Measurements from ENCODE around the gene RIMKLB. TPM values are rescaled to one million over a fixed set of nuclear protein-coding genes. Genes with fewer than 3 reads are reported as not detected.

The RIMKLB gene
- total RNA-seq, 4 donors from 2014 or later: 26.6 to 34.5 (median 29.2) TPM

DNA sequence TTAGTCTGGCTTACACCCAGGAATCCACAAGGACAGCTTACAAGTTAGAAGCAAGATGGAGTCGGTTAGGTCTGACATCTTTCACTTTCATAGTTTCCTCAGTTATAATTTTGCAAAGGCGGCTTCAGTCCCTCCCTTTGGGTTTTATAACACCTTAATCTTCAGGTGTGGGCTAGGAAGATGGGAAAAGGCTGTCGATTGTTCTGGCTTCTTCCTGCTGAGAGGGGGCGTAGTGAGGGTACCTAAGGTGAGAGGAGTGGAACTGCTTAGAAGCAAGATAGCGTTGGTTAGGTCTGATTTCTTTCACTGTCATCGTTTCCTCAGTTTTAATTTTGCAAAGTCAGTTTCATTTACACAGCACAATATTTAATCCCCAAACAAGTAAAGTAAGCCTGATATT, 134.7 kb downstream of the RIMKLB start:
- H3K27me3 ChIP-seq: peaks cover 0 to 3% (median 0%) of the 10 kb centered on the region in 4 donors
- no peak overlapping the region for H3K27ac ChIP-seq (replicated peaks in 1 of 4)
- H3K4me1 ChIP-seq: no peaks in the 10 kb centered on the region
- no peak for DNase-seq (ENCODE audit: extremely low spot score)
- TF ChIP-seq POLR2AphosphoS5 (IDR thresholded peaks at IDR 0.05): no peak
- TF ChIP-seq POLR2A (IDR thresholded peaks at IDR 0.05; ENCODE audit: low read depth): no peak
- TF ChIP-seq, protein P1, sequence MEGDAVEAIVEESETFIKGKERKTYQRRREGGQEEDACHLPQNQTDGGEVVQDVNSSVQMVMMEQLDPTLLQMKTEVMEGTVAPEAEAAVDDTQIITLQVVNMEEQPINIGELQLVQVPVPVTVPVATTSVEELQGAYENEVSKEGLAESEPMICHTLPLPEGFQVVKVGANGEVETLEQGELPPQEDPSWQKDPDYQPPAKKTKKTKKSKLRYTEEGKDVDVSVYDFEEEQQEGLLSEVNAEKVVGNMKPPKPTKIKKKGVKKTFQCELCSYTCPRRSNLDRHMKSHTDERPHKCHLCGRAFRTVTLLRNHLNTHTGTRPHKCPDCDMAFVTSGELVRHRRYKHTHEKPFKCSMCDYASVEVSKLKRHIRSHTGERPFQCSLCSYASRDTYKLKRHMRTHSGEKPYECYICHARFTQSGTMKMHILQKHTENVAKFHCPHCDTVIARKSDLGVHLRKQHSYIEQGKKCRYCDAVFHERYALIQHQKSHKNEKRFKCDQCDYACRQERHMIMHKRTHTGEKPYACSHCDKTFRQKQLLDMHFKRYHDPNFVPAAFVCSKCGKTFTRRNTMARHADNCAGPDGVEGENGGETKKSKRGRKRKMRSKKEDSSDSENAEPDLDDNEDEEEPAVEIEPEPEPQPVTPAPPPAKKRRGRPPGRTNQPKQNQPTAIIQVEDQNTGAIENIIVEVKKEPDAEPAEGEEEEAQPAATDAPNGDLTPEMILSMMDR (IDR thresholded peaks at IDR 0.05): no peak
- TF ChIP-seq EP300 (IDR thresholded peaks at IDR 0.05): no peak
- 84% methylated on average over 6 of the region's 6 CpGs for WGBS
- no peak overlapping the region for H3K4me3 ChIP-seq
- intact Hi-C loops (cut with DNase I): no loop called here
- no peaks in the 10 kb centered on the region for H3K9me3 ChIP-seq
- no peaks in the 10 kb centered on the region for H3K36me3 ChIP-seq

Other genes with a start within 250 kb of the RIMKLB start
- not detected for gene CLEC6A, start 242.0 kb upstream of the RIMKLB start, total RNA-seq
- gene CLEC4D, start 184.5 kb upstream of the RIMKLB start, total RNA-seq: 1 to 10 TPM in 1 of 4 donors, not detected in 3; 1.7 TPM
- gene CLEC4E, start 157.1 kb upstream of the RIMKLB start, total RNA-seq: 1 to 10 TPM in 2 of 4 donors, under 1 TPM in 1, not detected in 1; 0.71 to 5.1 (median 3.7) TPM
- gene AICDA, start 85.1 kb upstream of the RIMKLB start, total RNA-seq: not detected
- gene MFAP5, start 35.2 kb upstream of the RIMKLB start, total RNA-seq: 100 to 1,000 TPM in 3 of 4 donors, 10 to 100 TPM in 1; 94.7 to 252 (median 177) TPM
- 1 to 10 TPM in 1 of 4 donors, under 1 TPM in 1, not detected in 2; 0.11 to 1.2 TPM for gene A2ML1, start 124.6 kb downstream of the RIMKLB start, total RNA-seq
- gene PHC1, start 216.5 kb downstream of the RIMKLB start, total RNA-seq: 10 to 100 TPM; 33.2 to 51.6 (median 43.7) TPM